ENCODE measurements around the gene GRM1.
"Not testable (repeated sequence)": the region's sequence is repeated elsewhere in the genome, so short reads cannot be mapped to it uniquely, and the experiment has no call there.

The GRM1 gene

DNA sequence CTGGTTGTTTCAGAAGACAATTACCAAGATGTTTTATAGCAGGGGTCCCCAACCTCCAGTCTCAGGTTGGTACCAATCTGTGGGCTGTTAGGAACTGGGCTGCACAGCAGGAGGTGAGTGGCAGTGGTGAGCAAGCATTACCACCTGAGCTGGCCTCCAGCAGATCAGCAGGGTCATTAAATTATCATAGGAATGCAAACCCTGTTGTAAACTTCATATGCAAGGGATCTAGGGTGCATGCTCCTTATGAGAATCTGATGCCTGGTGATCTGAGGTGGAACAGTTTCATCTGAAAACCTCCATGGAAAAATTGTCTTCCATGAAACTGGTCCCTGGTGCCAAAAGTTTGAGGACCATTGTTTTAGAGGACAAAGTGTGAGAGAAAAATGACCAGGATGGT is 240.6 kb downstream of the GRM1 start:
- H3K4me3 ChIP-seq (ENCODE audit: low read depth, low read length): no peak overlapping the region
- DNase-seq (ENCODE audit: low read depth): no peak
- TF ChIP-seq, protein P1, sequence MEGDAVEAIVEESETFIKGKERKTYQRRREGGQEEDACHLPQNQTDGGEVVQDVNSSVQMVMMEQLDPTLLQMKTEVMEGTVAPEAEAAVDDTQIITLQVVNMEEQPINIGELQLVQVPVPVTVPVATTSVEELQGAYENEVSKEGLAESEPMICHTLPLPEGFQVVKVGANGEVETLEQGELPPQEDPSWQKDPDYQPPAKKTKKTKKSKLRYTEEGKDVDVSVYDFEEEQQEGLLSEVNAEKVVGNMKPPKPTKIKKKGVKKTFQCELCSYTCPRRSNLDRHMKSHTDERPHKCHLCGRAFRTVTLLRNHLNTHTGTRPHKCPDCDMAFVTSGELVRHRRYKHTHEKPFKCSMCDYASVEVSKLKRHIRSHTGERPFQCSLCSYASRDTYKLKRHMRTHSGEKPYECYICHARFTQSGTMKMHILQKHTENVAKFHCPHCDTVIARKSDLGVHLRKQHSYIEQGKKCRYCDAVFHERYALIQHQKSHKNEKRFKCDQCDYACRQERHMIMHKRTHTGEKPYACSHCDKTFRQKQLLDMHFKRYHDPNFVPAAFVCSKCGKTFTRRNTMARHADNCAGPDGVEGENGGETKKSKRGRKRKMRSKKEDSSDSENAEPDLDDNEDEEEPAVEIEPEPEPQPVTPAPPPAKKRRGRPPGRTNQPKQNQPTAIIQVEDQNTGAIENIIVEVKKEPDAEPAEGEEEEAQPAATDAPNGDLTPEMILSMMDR (IDR thresholded peaks at IDR 0.05; ENCODE audit: low read depth, low read length, missing control alignments): no peak

DNA sequence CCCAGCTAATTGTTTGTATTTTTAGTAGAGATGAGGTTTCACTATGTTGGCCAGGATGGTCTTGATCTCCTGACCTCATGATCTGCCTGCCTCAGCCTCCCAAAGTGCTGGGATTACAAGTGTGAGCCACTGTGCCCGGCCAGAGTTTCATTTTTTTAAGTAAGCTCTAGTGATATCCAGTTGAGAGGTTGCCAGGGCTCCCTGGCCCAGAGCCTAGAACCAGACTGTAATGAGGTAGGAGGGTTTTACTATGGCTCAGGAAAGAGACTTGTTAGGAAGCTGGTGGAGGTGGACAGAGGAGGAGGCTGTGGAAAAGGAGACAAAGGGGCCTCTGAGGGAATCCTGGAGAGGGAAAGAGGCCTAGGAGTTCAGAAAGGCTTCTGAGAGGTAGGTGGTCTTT is 242.3 kb downstream of the GRM1 start:
- not testable (repeated sequence) for H3K4me3 ChIP-seq (ENCODE audit: low read depth, low read length); DNase-seq (ENCODE audit: low read depth)

DNA sequence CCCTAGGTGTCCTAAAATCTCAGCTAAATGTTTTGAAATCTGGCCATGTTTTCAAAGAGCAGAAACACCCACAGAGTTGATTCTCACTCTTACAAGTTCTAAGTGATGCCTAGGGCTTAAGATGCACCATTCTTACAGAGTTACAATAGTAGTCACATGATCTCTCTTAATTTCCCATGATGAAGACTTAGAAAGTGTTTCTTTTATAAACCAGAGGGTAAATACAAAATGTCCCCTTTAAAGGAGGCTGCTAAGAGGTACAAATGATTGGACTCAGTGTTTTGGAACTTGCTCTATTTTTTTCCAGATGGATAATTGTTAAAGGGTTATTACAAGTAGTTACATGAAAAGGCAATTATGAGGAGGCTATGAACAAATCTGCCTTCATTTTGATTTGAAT is 244.6 kb downstream of the GRM1 start:
- DNase-seq (ENCODE audit: low read depth): no peak
- H3K4me3 ChIP-seq (ENCODE audit: low read depth, low read length): no peak overlapping the region
- TF ChIP-seq, protein P1 (IDR thresholded peaks at IDR 0.05; ENCODE audit: low read depth, low read length, missing control alignments): no peak

DNA sequence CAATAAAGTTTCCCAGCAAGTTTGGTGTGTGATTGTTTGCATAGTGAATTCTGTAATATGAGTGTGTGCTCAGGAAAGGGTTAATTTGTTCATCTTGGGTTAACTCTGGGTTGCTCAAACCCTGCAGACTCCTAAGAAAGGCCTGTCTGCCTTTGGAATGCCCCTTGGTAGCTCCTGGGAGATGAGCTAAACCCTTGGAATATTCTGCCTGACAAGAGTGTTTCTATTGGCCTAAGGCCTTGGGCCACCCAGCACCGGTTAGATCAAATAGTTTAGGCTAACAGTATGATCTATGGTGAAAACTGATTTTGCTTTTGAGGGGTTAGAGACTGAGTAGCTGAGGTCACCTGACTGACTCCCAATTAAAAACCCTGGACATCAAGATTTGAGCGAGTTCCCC is 248.3 kb downstream of the GRM1 start:
- TF ChIP-seq, protein P1 (IDR thresholded peaks at IDR 0.05; ENCODE audit: low read depth, low read length, missing control alignments): no peak
- H3K4me3 ChIP-seq (ENCODE audit: low read depth, low read length): no peak overlapping the region
- no peak for DNase-seq (ENCODE audit: low read depth)

DNA sequence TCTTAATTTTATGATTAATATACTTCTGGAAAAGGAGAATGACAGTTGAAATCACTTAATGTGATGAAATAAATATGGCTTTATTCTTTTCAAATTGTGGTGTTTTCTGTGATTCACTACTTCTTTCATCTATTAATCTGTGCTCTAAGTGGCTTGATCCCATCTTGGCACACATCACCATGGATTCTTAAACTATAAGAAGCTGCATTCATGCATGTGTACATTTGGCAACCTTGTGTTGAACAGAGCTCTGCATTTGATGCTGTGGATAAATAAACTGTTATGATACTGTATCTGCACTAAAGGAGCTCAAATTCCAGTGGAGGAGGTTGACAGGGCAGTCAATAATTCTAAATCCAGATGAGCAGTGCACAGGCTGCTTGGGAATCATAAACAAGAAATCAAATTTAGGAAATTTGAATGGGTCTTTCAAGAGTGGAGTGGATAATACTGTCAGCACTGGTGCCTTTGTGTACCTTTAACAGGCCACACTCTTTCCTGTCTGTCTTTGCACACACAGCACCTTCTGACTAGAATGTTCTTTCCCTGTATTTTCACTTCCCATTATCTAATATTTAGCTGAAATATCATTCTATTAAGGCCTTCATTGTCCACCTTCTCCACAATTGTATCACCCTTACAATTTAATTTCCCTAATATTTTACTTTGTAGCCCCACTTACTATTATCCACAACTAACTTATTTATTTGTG is 252.9 kb downstream of the GRM1 start:
- TF ChIP-seq, protein P1 (IDR thresholded peaks at IDR 0.05; ENCODE audit: low read depth, low read length, missing control alignments): no peak
- no peak overlapping the region for H3K4me3 ChIP-seq (ENCODE audit: low read depth, low read length)
- no peak for DNase-seq (ENCODE audit: low read depth)

DNA sequence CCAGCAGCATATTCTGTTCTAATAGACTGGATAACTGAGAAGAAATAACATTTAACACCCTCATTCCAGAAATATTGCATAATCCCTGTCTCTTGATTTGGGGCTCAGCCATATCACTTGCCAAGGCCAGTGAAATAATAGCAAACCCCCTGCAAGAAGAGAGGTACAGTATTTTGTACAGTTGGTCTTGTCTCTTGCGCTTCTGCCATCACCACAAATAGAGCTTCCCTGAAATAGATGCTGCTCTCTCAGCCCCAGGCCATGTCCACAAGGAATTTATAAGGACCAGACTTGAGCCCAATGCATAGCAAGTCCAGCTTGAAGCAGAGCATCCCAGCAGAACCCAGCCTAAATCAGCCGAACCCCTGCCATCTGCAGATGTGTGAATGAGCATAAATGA is 254.0 kb downstream of the GRM1 start:
- H3K4me3 ChIP-seq (ENCODE audit: low read depth, low read length): no peak overlapping the region
- TF ChIP-seq, protein P1 (IDR thresholded peaks at IDR 0.05; ENCODE audit: low read depth, low read length, missing control alignments): no peak
- DNase-seq (ENCODE audit: low read depth): no peak

DNA sequence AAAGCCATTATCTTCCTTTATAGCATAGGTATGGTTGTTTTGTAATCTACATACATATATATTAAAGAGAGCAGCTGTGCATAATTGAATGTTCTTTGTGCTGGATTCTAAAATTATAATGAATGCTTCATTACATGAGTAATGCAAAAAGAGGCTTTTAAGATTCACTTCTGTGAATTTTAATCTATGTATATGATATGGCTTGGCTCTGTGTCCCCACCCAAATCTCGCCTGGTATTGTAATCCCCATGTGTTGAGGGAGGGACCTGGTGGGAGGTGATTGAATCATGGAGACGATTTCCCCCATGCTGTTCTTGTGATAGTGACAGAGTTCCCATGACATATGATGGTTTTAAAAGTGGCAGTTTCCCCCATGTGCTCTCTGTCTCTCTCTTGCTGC is 255.4 kb downstream of the GRM1 start:
- no peak for DNase-seq (ENCODE audit: low read depth)
- TF ChIP-seq, protein P1 (IDR thresholded peaks at IDR 0.05; ENCODE audit: low read depth, low read length, missing control alignments): no peak
- no peak overlapping the region for H3K4me3 ChIP-seq (ENCODE audit: low read depth, low read length)

All from GM12864 (cell line).